ENCODE results near the gene DDX17. TPM values are rescaled to one million over a fixed set of nuclear protein-coding genes. Genes with fewer than 3 reads are reported as not detected.

DDX17 gene
- total RNA-seq, 2 donors from 2014 or later, result 161 to 178 TPM

DNA sequence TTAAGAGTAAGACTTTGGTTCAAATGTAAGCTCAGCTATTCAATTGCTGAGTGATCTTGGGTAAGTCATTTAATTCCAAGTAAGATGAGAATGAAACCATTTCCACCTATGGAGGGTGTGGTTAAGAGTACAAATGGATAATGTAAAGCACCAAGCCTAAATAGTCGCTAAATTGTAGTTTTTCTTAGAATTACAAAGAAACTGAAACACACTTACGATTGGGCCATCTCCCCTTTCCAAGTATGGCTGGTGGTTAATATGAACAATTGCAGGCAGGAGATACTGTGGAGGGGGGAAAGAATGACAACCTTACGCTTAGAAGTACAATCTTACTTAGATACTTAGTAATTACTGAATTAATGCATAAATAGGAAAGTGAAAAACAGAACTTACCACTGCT is 8.2 kb downstream of the DDX17 start:
- H3K4me1 ChIP-seq, result peaks cover 2 to 22% of the 10 kb centered on the region in 2 donors
- H3K27ac ChIP-seq, result no peak overlapping the region
- no peak overlapping the region for H3K4me3 ChIP-seq
- H3K36me3 ChIP-seq, result peaks cover 89% of the 10 kb centered on the region
- no peak for DNase-seq (ENCODE audit: low spot score)
- no peaks in the 10 kb centered on the region for H3K27me3 ChIP-seq
- TF ChIP-seq, protein P1, sequence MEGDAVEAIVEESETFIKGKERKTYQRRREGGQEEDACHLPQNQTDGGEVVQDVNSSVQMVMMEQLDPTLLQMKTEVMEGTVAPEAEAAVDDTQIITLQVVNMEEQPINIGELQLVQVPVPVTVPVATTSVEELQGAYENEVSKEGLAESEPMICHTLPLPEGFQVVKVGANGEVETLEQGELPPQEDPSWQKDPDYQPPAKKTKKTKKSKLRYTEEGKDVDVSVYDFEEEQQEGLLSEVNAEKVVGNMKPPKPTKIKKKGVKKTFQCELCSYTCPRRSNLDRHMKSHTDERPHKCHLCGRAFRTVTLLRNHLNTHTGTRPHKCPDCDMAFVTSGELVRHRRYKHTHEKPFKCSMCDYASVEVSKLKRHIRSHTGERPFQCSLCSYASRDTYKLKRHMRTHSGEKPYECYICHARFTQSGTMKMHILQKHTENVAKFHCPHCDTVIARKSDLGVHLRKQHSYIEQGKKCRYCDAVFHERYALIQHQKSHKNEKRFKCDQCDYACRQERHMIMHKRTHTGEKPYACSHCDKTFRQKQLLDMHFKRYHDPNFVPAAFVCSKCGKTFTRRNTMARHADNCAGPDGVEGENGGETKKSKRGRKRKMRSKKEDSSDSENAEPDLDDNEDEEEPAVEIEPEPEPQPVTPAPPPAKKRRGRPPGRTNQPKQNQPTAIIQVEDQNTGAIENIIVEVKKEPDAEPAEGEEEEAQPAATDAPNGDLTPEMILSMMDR (IDR thresholded peaks at IDR 0.05), result no peak
- H3K9me3 ChIP-seq, result no peaks in the 10 kb centered on the region

DNA sequence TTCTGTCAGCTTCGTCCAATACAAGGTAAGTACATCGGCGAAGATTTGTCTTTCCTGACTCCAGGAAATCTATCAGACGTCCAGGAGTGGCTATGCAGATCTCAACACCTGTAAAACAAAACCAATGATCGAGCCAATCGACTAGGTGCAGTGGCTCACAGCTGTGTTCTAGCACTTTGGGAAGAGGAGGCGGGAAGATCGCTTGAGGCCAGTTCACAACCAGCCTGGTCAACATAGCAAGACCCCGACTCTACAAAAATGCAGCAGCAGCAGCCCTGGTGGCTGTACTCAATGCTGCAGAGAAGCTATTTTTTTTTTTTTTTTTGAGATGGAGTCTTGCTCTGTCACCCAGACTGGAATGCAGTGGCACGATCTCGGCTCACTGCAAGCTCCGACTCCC is 11.2 kb downstream of the DDX17 start:
- Histone ChIP-seq H3K9me3 (no peaks in the 10 kb centered on the region), H3K27ac (no peak overlapping the region), H3K36me3 (peaks cover 100% of the 10 kb centered on the region), H3K4me3 (no peak overlapping the region), H3K27me3 (no peaks in the 10 kb centered on the region), H3K4me1 (peaks cover 2 to 20% of the 10 kb centered on the region in 2 donors)
- TF ChIP-seq, protein P1 (IDR thresholded peaks at IDR 0.05), result no peak
- DNase-seq (ENCODE audit: low spot score), result no peak

DNA sequence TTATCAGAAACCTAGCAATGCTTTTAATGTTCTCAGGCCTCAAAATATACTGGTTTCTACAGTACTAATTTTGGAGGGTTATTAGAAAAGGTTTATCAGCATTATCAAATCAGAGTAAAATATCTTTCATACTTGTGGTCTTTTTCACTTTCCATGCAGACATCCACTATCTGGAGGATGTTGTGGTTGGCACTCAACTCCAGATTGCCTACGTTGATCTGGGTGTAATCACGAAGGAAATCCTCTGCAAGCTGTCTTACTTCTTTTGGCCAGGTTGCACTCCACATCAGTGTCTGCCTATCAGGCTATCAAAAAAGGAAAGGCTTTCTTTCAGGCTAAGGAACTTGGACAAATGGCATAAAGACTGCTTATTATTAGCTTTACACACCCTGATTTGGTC is 11.6 kb downstream of the DDX17 start:
- peaks cover 2 to 20% of the 10 kb centered on the region in 2 donors for H3K4me1 ChIP-seq
- H3K27ac ChIP-seq, result no peak overlapping the region
- H3K27me3 ChIP-seq, result no peaks in the 10 kb centered on the region
- no peaks in the 10 kb centered on the region for H3K9me3 ChIP-seq
- TF ChIP-seq, protein P1 (IDR thresholded peaks at IDR 0.05), result no peak
- H3K4me3 ChIP-seq, result no peak overlapping the region
- DNase-seq (ENCODE audit: low spot score), result no peak
- peaks cover 100% of the 10 kb centered on the region for H3K36me3 ChIP-seq

DNA sequence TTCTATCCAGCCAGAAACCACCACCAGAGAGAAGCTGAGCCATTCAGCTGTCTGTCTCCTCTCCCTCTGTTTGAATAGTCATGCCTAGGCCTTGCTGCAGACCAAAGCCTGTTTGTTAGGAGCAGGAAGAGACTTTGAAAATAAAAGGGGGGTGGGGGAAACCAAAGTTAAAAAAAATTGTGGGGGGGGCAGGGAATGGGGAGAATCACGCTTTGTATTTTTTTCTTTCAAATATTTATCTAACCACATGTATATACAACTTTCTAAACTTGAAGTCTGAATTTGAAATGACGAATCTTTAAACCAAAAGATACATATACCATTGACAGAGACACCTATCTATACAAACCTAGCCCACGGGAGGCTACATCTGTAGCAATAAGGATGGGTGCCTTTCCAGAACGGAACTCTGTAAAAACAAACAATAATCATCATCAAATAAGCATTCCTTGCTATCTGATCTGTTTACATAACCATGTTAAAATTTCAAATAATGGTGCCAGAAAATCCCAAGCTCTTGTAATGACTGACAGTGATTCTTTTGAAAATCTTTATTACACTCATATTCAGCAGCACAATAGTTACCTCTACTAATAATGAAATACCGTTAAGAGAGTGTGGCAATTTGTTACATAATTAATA is 14.3 kb downstream of the DDX17 start:
- Histone ChIP-seq H3K27me3 (no peaks in the 10 kb centered on the region), H3K9me3 (no peaks in the 10 kb centered on the region), H3K36me3 (peaks cover 99% of the 10 kb centered on the region), H3K4me3 (no peak overlapping the region), H3K4me1 (peaks cover 2 to 20% of the 10 kb centered on the region in 2 donors), H3K27ac (peak overlapping the region in 1 of 2 donors; percentile 63)
- TF ChIP-seq, protein P1 (IDR thresholded peaks at IDR 0.05), result no peak
- DNase-seq (ENCODE audit: low spot score), result no peak

DNA sequence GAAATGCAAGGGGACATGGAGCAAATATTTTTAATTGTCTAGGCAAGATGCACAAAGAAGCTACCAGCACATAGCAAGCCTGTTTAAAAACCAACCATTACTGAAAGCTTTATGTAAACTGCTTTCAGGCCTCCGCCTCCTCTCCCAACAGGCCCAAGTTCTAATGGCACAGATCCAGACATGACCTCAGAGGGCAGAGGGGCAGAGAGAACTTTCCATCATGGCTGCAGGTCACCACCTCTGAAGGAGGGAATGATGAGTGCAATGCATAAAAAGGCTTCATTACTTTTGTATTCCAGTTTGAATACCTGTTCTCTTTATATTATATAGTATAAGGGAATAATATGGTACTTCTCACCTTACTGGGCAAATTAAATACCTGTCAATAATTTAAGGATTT is 15.2 kb downstream of the DDX17 start:
- Histone ChIP-seq H3K36me3 (peaks cover 99% of the 10 kb centered on the region), H3K9me3 (no peaks in the 10 kb centered on the region), H3K4me1 (peaks cover 2 to 17% of the 10 kb centered on the region in 2 donors), H3K27ac (peak overlapping the region; percentile 49 to 63), H3K4me3 (no peak overlapping the region), H3K27me3 (no peaks in the 10 kb centered on the region)
- TF ChIP-seq, protein P1 (IDR thresholded peaks at IDR 0.05), result no peak
- DNase-seq (ENCODE audit: low spot score), result no peak

DNA sequence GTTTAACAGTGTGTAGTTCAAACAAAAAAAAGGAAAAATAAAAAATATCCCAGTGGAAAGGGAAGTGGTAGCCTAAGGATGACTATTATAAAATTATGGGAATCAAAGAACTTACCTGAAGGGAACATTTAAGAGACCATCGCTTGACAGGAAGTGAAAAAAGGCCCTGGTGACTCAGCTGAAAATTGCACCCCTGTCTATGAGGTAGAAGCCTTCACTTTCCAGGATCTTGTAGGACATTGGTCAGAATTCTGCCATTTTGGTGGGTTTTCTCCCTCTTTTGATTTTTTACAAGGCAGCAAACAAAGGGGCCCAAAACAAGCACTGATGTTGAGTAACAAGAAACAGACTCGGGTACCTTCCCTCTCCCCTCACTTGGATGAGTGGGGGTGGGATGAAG is 15.6 kb downstream of the DDX17 start:
- no peaks in the 10 kb centered on the region for H3K27me3 ChIP-seq
- H3K9me3 ChIP-seq, result no peaks in the 10 kb centered on the region
- no peak overlapping the region for H3K4me3 ChIP-seq
- peak overlapping the region; percentile 49 to 63 for H3K27ac ChIP-seq
- TF ChIP-seq, protein P1 (IDR thresholded peaks at IDR 0.05), result no peak
- peaks cover 99% of the 10 kb centered on the region for H3K36me3 ChIP-seq
- H3K4me1 ChIP-seq, result peaks cover 2 to 17% of the 10 kb centered on the region in 2 donors
- no peak for DNase-seq (ENCODE audit: low spot score)

All from right atrium auricular region (tissue), 2 donors.